ENCODE measurements around the gene XRCC3.
"Not testable (repeated sequence)": the region's sequence is repeated elsewhere in the genome, so short reads cannot be mapped to it uniquely, and the experiment has no call there.

XRCC3 gene

GRCh38 chr14:103671911-103672310 lies 43.3 kb downstream of the XRCC3 start:
- peaks cover 40% of the 10 kb centered on the region for H3K36me3 Mint-ChIP-seq (ENCODE audit: low read depth)
- H3K9me3 Mint-ChIP-seq: no peaks in the 10 kb centered on the region
- H3K4me1 Mint-ChIP-seq (ENCODE audit: low read depth): no peaks in the 10 kb centered on the region
- no peak overlapping the region for H3K4me3 Mint-ChIP-seq
- no peak overlapping the region for H3K27ac Mint-ChIP-seq
- H3K27me3 Mint-ChIP-seq (ENCODE audit: low read depth): no peaks in the 10 kb centered on the region

- peaks cover 36% of the 10 kb centered on the region for H3K36me3 Mint-ChIP-seq (ENCODE audit: low read depth)
- no peak overlapping the region for H3K27ac Mint-ChIP-seq
- no peaks in the 10 kb centered on the region for H3K9me3 Mint-ChIP-seq
- no peaks in the 10 kb centered on the region for H3K4me1 Mint-ChIP-seq (ENCODE audit: low read depth)
- H3K27me3 Mint-ChIP-seq (ENCODE audit: low read depth): no peaks in the 10 kb centered on the region
- no peak overlapping the region for H3K4me3 Mint-ChIP-seq
These were observed 45.9 kb downstream of the XRCC3 start for GRCh38 chr14:103669370-103669769.

GRCh38 chr14:103668117-103668516 lies 47.1 kb downstream of the XRCC3 start:
- no peaks in the 10 kb centered on the region for H3K9me3 Mint-ChIP-seq
- H3K4me1 Mint-ChIP-seq (ENCODE audit: low read depth): no peaks in the 10 kb centered on the region
- H3K4me3 Mint-ChIP-seq: no peak overlapping the region
- H3K27me3 Mint-ChIP-seq (ENCODE audit: low read depth): no peaks in the 10 kb centered on the region
- no peak overlapping the region for H3K27ac Mint-ChIP-seq
- peaks cover 35% of the 10 kb centered on the region for H3K36me3 Mint-ChIP-seq (ENCODE audit: low read depth)

- Mint-ChIP-seq H3K27ac (no peak overlapping the region), H3K36me3 (ENCODE audit: low read depth) (peaks cover 32% of the 10 kb centered on the region), H3K4me3 (no peak overlapping the region), H3K4me1 (ENCODE audit: low read depth) (no peaks in the 10 kb centered on the region), H3K27me3 (ENCODE audit: low read depth) (no peaks in the 10 kb centered on the region), H3K9me3 (no peaks in the 10 kb centered on the region)
These were observed 47.6 kb downstream of the XRCC3 start for GRCh38 chr14:103667671-103668070.

- peaks cover 20% of the 10 kb centered on the region for H3K36me3 Mint-ChIP-seq (ENCODE audit: low read depth)
- H3K27me3 Mint-ChIP-seq (ENCODE audit: low read depth): no peaks in the 10 kb centered on the region
- H3K4me3 Mint-ChIP-seq: no peak overlapping the region
- H3K9me3 Mint-ChIP-seq: no peaks in the 10 kb centered on the region
- no peak overlapping the region for H3K27ac Mint-ChIP-seq
- no peaks in the 10 kb centered on the region for H3K4me1 Mint-ChIP-seq (ENCODE audit: low read depth)
These were observed 51.7 kb downstream of the XRCC3 start for GRCh38 chr14:103663506-103663905.

GRCh38 chr14:103662591-103662990 lies 52.7 kb downstream of the XRCC3 start:
- Mint-ChIP-seq H3K4me3 (no peak overlapping the region), H3K27ac (no peak overlapping the region), H3K36me3 (ENCODE audit: low read depth) (peaks cover 20% of the 10 kb centered on the region), H3K27me3 (ENCODE audit: low read depth) (no peaks in the 10 kb centered on the region), H3K9me3 (no peaks in the 10 kb centered on the region), H3K4me1 (ENCODE audit: low read depth) (no peaks in the 10 kb centered on the region)

GRCh38 chr14:103662029-103662428 lies 53.2 kb downstream of the XRCC3 start:
- no peak overlapping the region for H3K27ac Mint-ChIP-seq
- H3K27me3 Mint-ChIP-seq (ENCODE audit: low read depth): no peaks in the 10 kb centered on the region
- H3K36me3 Mint-ChIP-seq (ENCODE audit: low read depth): peaks cover 25% of the 10 kb centered on the region
- no peaks in the 10 kb centered on the region for H3K4me1 Mint-ChIP-seq (ENCODE audit: low read depth)
- H3K4me3 Mint-ChIP-seq: no peak overlapping the region
- H3K9me3 Mint-ChIP-seq: no peaks in the 10 kb centered on the region

- peaks cover 32% of the 10 kb centered on the region for H3K36me3 Mint-ChIP-seq (ENCODE audit: low read depth)
- H3K9me3 Mint-ChIP-seq: no peaks in the 10 kb centered on the region
- no peaks in the 10 kb centered on the region for H3K27me3 Mint-ChIP-seq (ENCODE audit: low read depth)
- H3K4me1 Mint-ChIP-seq (ENCODE audit: low read depth): no peaks in the 10 kb centered on the region
- no peak overlapping the region for H3K27ac Mint-ChIP-seq
- no peak overlapping the region for H3K4me3 Mint-ChIP-seq
These were observed 55.6 kb downstream of the XRCC3 start for GRCh38 chr14:103659631-103660030.

GRCh38 chr14:103657471-103657870 lies 57.8 kb downstream of the XRCC3 start:
- Mint-ChIP-seq H3K9me3 (no peaks in the 10 kb centered on the region), H3K27ac (no peak overlapping the region), H3K36me3 (ENCODE audit: low read depth) (peaks cover 31% of the 10 kb centered on the region), H3K4me3 (no peak overlapping the region), H3K27me3 (ENCODE audit: low read depth) (no peaks in the 10 kb centered on the region), H3K4me1 (ENCODE audit: low read depth) (peaks cover 6% of the 10 kb centered on the region)

- Mint-ChIP-seq H3K27me3 (ENCODE audit: low read depth) (no peaks in the 10 kb centered on the region), H3K27ac (no peak overlapping the region), H3K36me3 (ENCODE audit: low read depth) (peaks cover 31% of the 10 kb centered on the region), H3K4me3 (no peak overlapping the region), H3K9me3 (no peaks in the 10 kb centered on the region), H3K4me1 (ENCODE audit: low read depth) (peaks cover 6% of the 10 kb centered on the region)
These were observed 58.5 kb downstream of the XRCC3 start for GRCh38 chr14:103656756-103657133.

GRCh38 chr14:103656031-103656755 lies 59.1 kb downstream of the XRCC3 start:
- H3K4me1 Mint-ChIP-seq (ENCODE audit: low read depth): peaks cover 6% of the 10 kb centered on the region
- H3K36me3 Mint-ChIP-seq (ENCODE audit: low read depth): peaks cover 29% of the 10 kb centered on the region
- H3K4me3 Mint-ChIP-seq: no peak overlapping the region
- no peak overlapping the region for H3K27ac Mint-ChIP-seq
- H3K9me3 Mint-ChIP-seq: no peaks in the 10 kb centered on the region
- no peaks in the 10 kb centered on the region for H3K27me3 Mint-ChIP-seq (ENCODE audit: low read depth)

GRCh38 chr14:103654619-103655018 lies 60.6 kb downstream of the XRCC3 start:
- Mint-ChIP-seq H3K36me3 (ENCODE audit: low read depth) (peaks cover 25% of the 10 kb centered on the region), H3K27me3 (ENCODE audit: low read depth) (no peaks in the 10 kb centered on the region), H3K9me3 (no peaks in the 10 kb centered on the region), H3K27ac (no peak overlapping the region), H3K4me3 (no peak overlapping the region), H3K4me1 (ENCODE audit: low read depth) (peaks cover 6% of the 10 kb centered on the region)

GRCh38 chr14:103653805-103654204 lies 61.4 kb downstream of the XRCC3 start:
- peak overlapping the region; percentile 38 for H3K27ac Mint-ChIP-seq
- no peak overlapping the region for H3K4me3 Mint-ChIP-seq
- peaks cover 20% of the 10 kb centered on the region for H3K36me3 Mint-ChIP-seq (ENCODE audit: low read depth)
- H3K9me3 Mint-ChIP-seq: no peaks in the 10 kb centered on the region
- no peaks in the 10 kb centered on the region for H3K27me3 Mint-ChIP-seq (ENCODE audit: low read depth)
- H3K4me1 Mint-ChIP-seq (ENCODE audit: low read depth): peaks cover 6% of the 10 kb centered on the region

- not testable (repeated sequence) for H3K9me3 Mint-ChIP-seq; H3K4me3 Mint-ChIP-seq; H3K27ac Mint-ChIP-seq; H3K4me1 Mint-ChIP-seq (ENCODE audit: low read depth); H3K27me3 Mint-ChIP-seq (ENCODE audit: low read depth)
- peaks cover 20% of the 10 kb centered on the region for H3K36me3 Mint-ChIP-seq (ENCODE audit: low read depth)
These were observed 61.9 kb downstream of the XRCC3 start for GRCh38 chr14:103653336-103653735.

GRCh38 chr14:103652806-103653205 lies 62.4 kb downstream of the XRCC3 start:
- no peak overlapping the region for H3K4me3 Mint-ChIP-seq
- H3K27ac Mint-ChIP-seq: no peak overlapping the region
- no peaks in the 10 kb centered on the region for H3K27me3 Mint-ChIP-seq (ENCODE audit: low read depth)
- H3K36me3 Mint-ChIP-seq (ENCODE audit: low read depth): peaks cover 20% of the 10 kb centered on the region
- peaks cover 6% of the 10 kb centered on the region for H3K4me1 Mint-ChIP-seq (ENCODE audit: low read depth)
- H3K9me3 Mint-ChIP-seq: no peaks in the 10 kb centered on the region

- H3K36me3 Mint-ChIP-seq (ENCODE audit: low read depth): peaks cover 13% of the 10 kb centered on the region
- no peaks in the 10 kb centered on the region for H3K27me3 Mint-ChIP-seq (ENCODE audit: low read depth)
- H3K9me3 Mint-ChIP-seq: no peaks in the 10 kb centered on the region
- H3K4me3 Mint-ChIP-seq: no peak overlapping the region
- no peak overlapping the region for H3K27ac Mint-ChIP-seq
- H3K4me1 Mint-ChIP-seq (ENCODE audit: low read depth): peaks cover 8% of the 10 kb centered on the region
These were observed 63.7 kb downstream of the XRCC3 start for GRCh38 chr14:103651585-103651984.

All from T-helper 1 cell treated with Interleukin-12 subunit alpha and Interleukin-12 subunit beta and Interleukin-4 antibody, amounts not matched to agents 30 μg/mL and 1 μg/mL, for 36 hours (primary cell).